ENCODE data around the gene UBXN10. TPM values are rescaled to one million over a fixed set of nuclear protein-coding genes. Genes with fewer than 3 reads are reported as not detected.

The UBXN10 gene
- total and polyA plus RNA-seq, 4 donors: 0.50 to 2.3 (median 1.1) TPM

DNA sequence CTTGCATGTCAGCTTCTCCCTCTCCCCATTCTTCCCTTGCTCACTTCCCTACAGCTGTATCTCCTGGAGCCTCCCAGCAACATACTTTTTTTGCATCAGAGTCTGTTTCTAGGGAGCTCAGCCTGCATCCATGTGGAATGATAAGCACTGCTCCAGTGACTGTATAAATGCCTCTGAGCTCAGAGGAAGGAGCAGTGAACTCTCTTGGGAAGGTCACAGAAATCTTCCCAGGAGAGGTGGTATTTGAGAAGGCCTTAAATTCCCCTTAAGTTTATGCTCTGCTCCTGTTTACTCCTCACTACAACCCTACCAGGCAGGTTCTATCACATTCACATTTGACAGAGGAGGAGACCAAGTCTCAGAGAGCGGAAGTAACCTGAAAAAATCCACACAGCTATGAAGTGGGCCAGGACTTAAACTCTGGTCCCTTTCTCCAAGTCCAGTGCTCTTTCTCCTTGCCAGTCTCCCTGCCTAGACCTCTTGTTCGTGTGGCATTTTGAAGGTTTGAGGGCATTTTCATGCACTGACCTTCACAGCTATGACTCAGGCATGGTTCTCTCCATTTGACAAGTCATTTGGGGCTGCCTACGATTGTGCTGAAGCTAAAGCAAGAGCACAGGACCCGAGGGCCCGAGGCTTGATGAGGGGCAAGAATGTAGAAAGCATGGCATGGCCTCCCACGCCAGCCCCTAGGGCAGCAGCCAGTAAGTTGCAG is 5.6 kb upstream of the UBXN10 start:
- H3K27me3 ChIP-seq (ENCODE audit: control insufficient read depth in 4 of 4, insufficient read depth in 4 of 4, low read length in 3 of 4): no peaks in the 10 kb centered on the region
- 91% methylated on average over 6 of the region's 6 CpGs for WGBS
- TF ChIP-seq, protein P1, sequence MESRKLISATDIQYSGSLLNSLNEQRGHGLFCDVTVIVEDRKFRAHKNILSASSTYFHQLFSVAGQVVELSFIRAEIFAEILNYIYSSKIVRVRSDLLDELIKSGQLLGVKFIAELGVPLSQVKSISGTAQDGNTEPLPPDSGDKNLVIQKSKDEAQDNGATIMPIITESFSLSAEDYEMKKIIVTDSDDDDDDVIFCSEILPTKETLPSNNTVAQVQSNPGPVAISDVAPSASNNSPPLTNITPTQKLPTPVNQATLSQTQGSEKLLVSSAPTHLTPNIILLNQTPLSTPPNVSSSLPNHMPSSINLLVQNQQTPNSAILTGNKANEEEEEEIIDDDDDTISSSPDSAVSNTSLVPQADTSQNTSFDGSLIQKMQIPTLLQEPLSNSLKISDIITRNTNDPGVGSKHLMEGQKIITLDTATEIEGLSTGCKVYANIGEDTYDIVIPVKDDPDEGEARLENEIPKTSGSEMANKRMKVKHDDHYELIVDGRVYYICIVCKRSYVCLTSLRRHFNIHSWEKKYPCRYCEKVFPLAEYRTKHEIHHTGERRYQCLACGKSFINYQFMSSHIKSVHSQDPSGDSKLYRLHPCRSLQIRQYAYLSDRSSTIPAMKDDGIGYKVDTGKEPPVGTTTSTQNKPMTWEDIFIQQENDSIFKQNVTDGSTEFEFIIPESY (IDR thresholded peaks at IDR 0.05): no peak
- no peak for TF ChIP-seq RAD21 (IDR thresholded peaks at IDR 0.05)
- TF ChIP-seq NR2F2 (IDR thresholded peaks at IDR 0.05): no peak
- no peak for TF ChIP-seq TAF1 (conservative IDR thresholded peaks at IDR 0.05)
- TF ChIP-seq HNF4G (IDR thresholded peaks at IDR 0.05): no peak
- TF ChIP-seq, protein P2, sequence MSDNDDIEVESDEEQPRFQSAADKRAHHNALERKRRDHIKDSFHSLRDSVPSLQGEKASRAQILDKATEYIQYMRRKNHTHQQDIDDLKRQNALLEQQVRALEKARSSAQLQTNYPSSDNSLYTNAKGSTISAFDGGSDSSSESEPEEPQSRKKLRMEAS (IDR thresholded peaks at IDR 0.05): no peak
- TF ChIP-seq SP1 (IDR thresholded peaks at IDR 0.05): no peak
- H3K4me3 ChIP-seq (ENCODE audit: low read depth in 1 of 3, low read length in 3 of 3): no peak overlapping the region
- H3K9ac ChIP-seq (ENCODE audit: low read depth in 1 of 2, low read length in 2 of 2): no peak overlapping the region
- DNase-seq (ENCODE audit: low spot score): no peak
- no peak overlapping the region for H3K27ac ChIP-seq (ENCODE audit: low read depth in 1 of 2, low read length in 2 of 2)
- H3K4me1 ChIP-seq (ENCODE audit: control insufficient read depth in 4 of 4, insufficient read depth in 4 of 4, low read length in 3 of 4): peaks cover 2 to 25% (median 19%) of the 10 kb centered on the region in 4 donors
- no peaks in the 10 kb centered on the region for H3K36me3 ChIP-seq (ENCODE audit: control insufficient read depth in 4 of 4, insufficient read depth in 3 of 4, low read depth in 1 of 4, low read length in 3 of 4)
- no peaks in the 10 kb centered on the region for H3K9me3 ChIP-seq (ENCODE audit: control insufficient read depth in 4 of 4, low read length in 3 of 4)

DNA sequence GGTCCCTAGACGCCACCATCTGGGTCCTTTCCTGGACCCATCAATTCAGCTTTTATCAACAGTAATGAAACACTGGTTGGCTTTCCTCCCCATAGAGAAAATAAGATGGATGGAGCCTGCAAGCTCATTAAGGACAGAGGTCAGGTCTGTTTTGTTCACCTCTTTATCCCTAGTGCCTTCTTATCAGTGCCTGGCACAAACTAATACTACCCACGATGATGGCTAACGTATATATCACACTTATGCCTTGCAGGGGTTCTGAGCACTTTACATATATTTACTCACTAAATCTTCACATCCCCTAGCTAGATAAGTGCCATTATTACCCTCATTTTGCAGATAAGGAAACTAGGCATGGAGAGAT is 5.1 kb upstream of the UBXN10 start:
- H3K36me3 ChIP-seq (ENCODE audit: control insufficient read depth in 4 of 4, insufficient read depth in 3 of 4, low read depth in 1 of 4, low read length in 3 of 4): no peaks in the 10 kb centered on the region
- TF ChIP-seq, protein P3, sequence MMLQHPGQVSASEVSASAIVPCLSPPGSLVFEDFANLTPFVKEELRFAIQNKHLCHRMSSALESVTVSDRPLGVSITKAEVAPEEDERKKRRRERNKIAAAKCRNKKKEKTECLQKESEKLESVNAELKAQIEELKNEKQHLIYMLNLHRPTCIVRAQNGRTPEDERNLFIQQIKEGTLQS (IDR thresholded peaks at IDR 0.05): no peak
- TF ChIP-seq FOXA1 (IDR thresholded peaks at IDR 0.05): no peak
- no peak for DNase-seq (ENCODE audit: low spot score)
- no peak overlapping the region for H3K4me3 ChIP-seq (ENCODE audit: low read depth in 1 of 3, low read length in 3 of 3)
- no peak overlapping the region for H3K27ac ChIP-seq (ENCODE audit: low read depth in 1 of 2, low read length in 2 of 2)
- H3K27me3 ChIP-seq (ENCODE audit: control insufficient read depth in 4 of 4, insufficient read depth in 4 of 4, low read length in 3 of 4): no peaks in the 10 kb centered on the region
- H3K9me3 ChIP-seq (ENCODE audit: control insufficient read depth in 4 of 4, low read length in 3 of 4): no peaks in the 10 kb centered on the region
- peaks cover 4 to 30% (median 22%) of the 10 kb centered on the region in 4 donors for H3K4me1 ChIP-seq (ENCODE audit: control insufficient read depth in 4 of 4, insufficient read depth in 4 of 4, low read length in 3 of 4)
- WGBS: 90% methylated on average over 3 of the region's 3 CpGs
- no peak overlapping the region for H3K9ac ChIP-seq (ENCODE audit: low read depth in 1 of 2, low read length in 2 of 2)

DNA sequence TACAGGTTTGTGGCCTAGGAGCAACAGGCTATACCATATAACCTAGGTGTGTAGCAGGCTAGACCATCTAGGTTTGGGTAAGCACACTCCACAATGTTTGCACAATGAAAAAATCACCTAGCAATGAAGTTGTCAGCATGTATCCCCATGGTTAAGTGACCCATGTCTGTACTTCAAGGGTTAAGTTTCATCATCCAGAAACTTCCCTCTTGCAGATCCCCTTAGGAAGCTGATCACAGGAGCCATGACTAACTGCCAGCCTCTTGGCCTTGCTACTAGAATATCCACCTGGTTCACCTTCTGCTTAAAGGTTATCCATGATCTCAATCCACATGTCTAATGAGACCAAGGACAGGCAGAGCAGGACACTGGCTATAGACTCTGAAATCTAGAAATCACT is 3.5 kb upstream of the UBXN10 start:
- no peak for DNase-seq (ENCODE audit: low spot score)
- no peaks in the 10 kb centered on the region for H3K9me3 ChIP-seq (ENCODE audit: control insufficient read depth in 4 of 4, low read length in 3 of 4)
- no peak overlapping the region for H3K4me3 ChIP-seq (ENCODE audit: low read depth in 1 of 3, low read length in 3 of 3)
- TF ChIP-seq SP1 (IDR thresholded peaks at IDR 0.05) (no peak), TAF1 (conservative IDR thresholded peaks at IDR 0.05) (no peak), GABPA (IDR thresholded peaks at IDR 0.05 in 1 of 2, conservative IDR thresholded peaks at IDR 0.05 in 1 of 2) (no peak), HNF4A (conservative IDR thresholded peaks at IDR 0.05) (no peak), RAD21 (IDR thresholded peaks at IDR 0.05) (no peak), NR2F2 (IDR thresholded peaks at IDR 0.05) (no peak), FOXA1 (IDR thresholded peaks at IDR 0.05) (no peak), YY1 (IDR thresholded peaks at IDR 0.05) (no peak), EGR1 (IDR thresholded peaks at IDR 0.05; ENCODE audit: low read depth in 2 of 2) (no peak), RXRA (IDR thresholded peaks at IDR 0.05) (no peak), JUND (IDR thresholded peaks at IDR 0.05) (no peak), HNF4G (IDR thresholded peaks at IDR 0.05) (no peak)
- TF ChIP-seq, protein P3 (IDR thresholded peaks at IDR 0.05): no peak
- TF ChIP-seq, protein P1 (IDR thresholded peaks at IDR 0.05): no peak
- H3K36me3 ChIP-seq (ENCODE audit: control insufficient read depth in 4 of 4, insufficient read depth in 3 of 4, low read depth in 1 of 4, low read length in 3 of 4): no peaks in the 10 kb centered on the region
- peaks cover 4 to 42% (median 34%) of the 10 kb centered on the region in 4 donors for H3K4me1 ChIP-seq (ENCODE audit: control insufficient read depth in 4 of 4, insufficient read depth in 4 of 4, low read length in 3 of 4)
- no peaks in the 10 kb centered on the region for H3K27me3 ChIP-seq (ENCODE audit: control insufficient read depth in 4 of 4, insufficient read depth in 4 of 4, low read length in 3 of 4)
- H3K9ac ChIP-seq (ENCODE audit: low read depth in 1 of 2, low read length in 2 of 2): no peak overlapping the region
- no peak overlapping the region for H3K27ac ChIP-seq (ENCODE audit: low read depth in 1 of 2, low read length in 2 of 2)

All from liver (tissue), 9 donors.